Motor neuron (in vitro differentiated cells): ENCODE measurements around the gene FBXO10. TPM values are rescaled to one million over a fixed set of nuclear protein-coding genes. Genes with fewer than 3 reads are reported as not detected.

Source experiments
- ATAC-seq, 8 experiments: fragments of 200-7000 bp; cut with Tn5 transposase; replicated peaks in 6 of 8; 2 replicates each; pipeline ENCODE4 v1.8.0; 2021; ENCODE audit warnings: mild to moderate bottlenecking in 8 of 8, moderate library complexity in 8 of 8
- H3K27ac ChIP-seq, 2 donors: fragments of 250-450 bp; sonication (Bioruptor Pico); 2 replicates each; pipeline ENCODE4 v1.9.0; 2021; ENCODE audit warnings: antibody characterized with exemption in 2 of 2, mild to moderate bottlenecking in 2 of 2, moderate library complexity in 1 of 2
- H3K4me1 ChIP-seq, 2 donors: fragments of 250-450 bp; sonication (Bioruptor Pico); replicated peaks in 1 of 2; 2 replicates each; pipeline ENCODE4 v1.6.1; 2021; ENCODE audit warnings: antibody characterized with exemption in 2 of 2, mild to moderate bottlenecking in 2 of 2, moderate library complexity in 1 of 2
- H3K4me3 ChIP-seq, 5 donors: fragments of 250-450 bp; sonication (Bioruptor Pico); 2 replicates each; pipeline ENCODE4 v1.9.0; 2021; ENCODE audit warnings: antibody characterized with exemption in 5 of 5, mild to moderate bottlenecking in 5 of 5, moderate library complexity in 4 of 5
- WGBS, 10 experiments: fragments of 450-650 bp; shearing (Covaris generic); methylation state at CpG; one replicate each; pipeline ENCODE4 v1.0.0; 2022; 5-methylcytosine and 5-hydroxymethylcytosine counted together
- in situ Hi-C, 9 experiments: fragments of 400-800 bp; cut with MboI; loops; one replicate each; pipeline ENCODE4 v1.15.0; 2021; ENCODE audit warnings: low sequenced_read_pairs in 9 of 9, low pct_unique_long_range_greater_than_20kb in 2 of 9; ENCODE audit not compliant: unreplicated experiment in 9 of 9
- total RNA-seq, 8 experiments: library from RNA; unstranded; fragments of 300-600 nt; gene quantifications; 2 replicates each; pipeline versions ENCODE4 v1.2.3 to v1.2.4, GENCODE V29; 2022

Gene FBXO10
- total RNA-seq, 8 experiments from 2014 or later = 7.6 to 20.6 (median 13.5) TPM

GRCh38 chr9:37561682-37562081 lies 14.5 kb downstream of the FBXO10 start:
- Histone ChIP-seq H3K27ac (no peak overlapping the region), H3K4me3 (no peak overlapping the region), H3K4me1 (no peaks in the 10 kb centered on the region)
- no peak for ATAC-seq
- in situ Hi-C loops = no loop called here
- WGBS, 10 experiments = 30 to 92% (median 86%) methylated on average over 1 to 2 of the region's 2 CpGs; no CpG with 5 or more reads in 2 of the 10 experiments

DNA sequence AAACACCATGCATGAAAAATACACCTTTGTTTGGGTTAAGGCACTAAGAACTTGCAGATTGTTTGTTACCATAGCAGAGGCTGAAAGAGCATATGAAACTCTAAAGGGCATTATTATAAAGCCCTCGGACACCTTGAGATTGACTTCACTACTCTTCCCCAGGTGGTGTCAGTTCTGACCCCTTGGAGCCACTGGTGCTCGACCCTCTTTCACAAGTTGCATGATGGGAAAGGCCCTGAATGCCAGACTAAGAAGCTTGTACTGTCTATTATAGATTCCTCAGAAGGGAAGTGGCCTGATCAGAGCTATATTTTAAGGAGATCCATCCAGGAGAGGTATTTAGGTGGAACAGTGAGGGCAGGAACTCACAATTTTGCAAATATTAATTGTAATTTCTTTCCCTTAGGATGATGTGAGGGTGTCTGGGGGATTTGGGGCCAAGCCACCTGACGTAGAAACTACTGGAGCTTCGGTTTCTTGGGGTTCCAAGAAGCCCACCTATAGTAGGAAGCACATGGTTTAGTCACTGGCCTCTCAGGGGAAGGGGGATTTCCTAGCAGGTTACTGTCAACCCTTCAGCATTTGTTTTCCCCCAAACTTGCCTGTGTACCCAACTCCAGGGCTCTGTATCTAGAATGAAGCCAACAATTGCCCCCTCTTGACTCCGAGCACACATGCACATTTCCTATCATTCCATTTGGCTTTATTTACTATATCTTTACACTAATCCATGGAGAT lies 16.2 kb downstream of the FBXO10 start:
- no peaks in the 10 kb centered on the region for H3K4me1 ChIP-seq
- WGBS, 10 experiments = 90 to 100% (median 100%) methylated on average over 1 to 5 of the region's 5 CpGs; no CpG with 5 or more reads in 1 of the 10 experiments
- H3K27ac ChIP-seq = no peak overlapping the region
- in situ Hi-C loops = no loop called here
- H3K4me3 ChIP-seq = no peak overlapping the region
- no peak for ATAC-seq

GRCh38 chr9:37559125-37559524 lies 17.1 kb downstream of the FBXO10 start:
- Histone ChIP-seq H3K27ac (no peak overlapping the region), H3K4me3 (no peak overlapping the region), H3K4me1 (no peaks in the 10 kb centered on the region)
- WGBS, 10 experiments = 14 to 100% (median 57%) methylated on average over 1 of the region's 1 CpG; no CpG with 5 or more reads in 5 of the 10 experiments
- in situ Hi-C loops = no loop called here
- ATAC-seq = peak in 1 of 8 experiments; percentile 26

GRCh38 chr9:37555786-37556185 lies 20.4 kb downstream of the FBXO10 start:
- no peak overlapping the region for H3K4me3 ChIP-seq
- no peak overlapping the region for H3K27ac ChIP-seq
- ATAC-seq = no peak
- no peaks in the 10 kb centered on the region for H3K4me1 ChIP-seq
- in situ Hi-C loops = no loop called here

- Histone ChIP-seq H3K27ac (no peak overlapping the region), H3K4me1 (no peaks in the 10 kb centered on the region), H3K4me3 (no peak overlapping the region)
- in situ Hi-C loops = no loop called here
- ATAC-seq = no peak
- WGBS, 10 experiments = 60 to 100% (median 80%) methylated on average over 1 to 3 of the region's 3 CpGs; no CpG with 5 or more reads in 2 of the 10 experiments
These were observed 21.9 kb downstream of the FBXO10 start for GRCh38 chr9:37554318-37554717.

- Histone ChIP-seq H3K27ac (no peak overlapping the region), H3K4me3 (no peak overlapping the region), H3K4me1 (no peaks in the 10 kb centered on the region)
- no peak for ATAC-seq
- in situ Hi-C loops = no loop called here
- 61 to 100% (median 90%) methylated on average over 1 to 2 of the region's 2 CpGs for WGBS, 10 experiments
These were observed 24.3 kb downstream of the FBXO10 start for GRCh38 chr9:37551888-37552287.

DNA sequence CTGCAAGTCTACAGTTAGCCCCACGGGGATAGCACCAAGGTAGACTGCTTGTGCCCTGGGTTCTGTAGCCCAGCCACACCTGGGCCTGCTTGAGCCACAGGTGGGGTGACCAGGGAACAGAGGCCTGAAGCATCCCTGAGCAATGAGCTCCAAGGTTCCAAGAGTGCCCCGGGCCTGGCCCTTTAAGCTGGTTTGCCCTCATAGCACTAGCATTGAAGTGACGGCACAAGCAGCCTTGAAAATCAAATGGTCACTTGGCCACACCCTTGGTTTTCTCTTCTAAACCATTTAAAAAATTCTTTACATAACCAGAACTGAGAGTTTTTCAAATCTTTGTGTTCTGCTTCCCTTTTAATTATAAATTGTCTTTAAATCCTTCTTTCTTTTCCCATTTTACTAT lies 24.7 kb downstream of the FBXO10 start:
- H3K27ac ChIP-seq = no peak overlapping the region
- no peak overlapping the region for H3K4me3 ChIP-seq
- 53 to 100% (median 84%) methylated on average over 1 to 2 of the region's 3 CpGs; no CpG with 5 or more reads in 4 of the 10 experiments for WGBS, 10 experiments
- no peaks in the 10 kb centered on the region for H3K4me1 ChIP-seq
- no peak for ATAC-seq
- in situ Hi-C loops = no loop called here

DNA sequence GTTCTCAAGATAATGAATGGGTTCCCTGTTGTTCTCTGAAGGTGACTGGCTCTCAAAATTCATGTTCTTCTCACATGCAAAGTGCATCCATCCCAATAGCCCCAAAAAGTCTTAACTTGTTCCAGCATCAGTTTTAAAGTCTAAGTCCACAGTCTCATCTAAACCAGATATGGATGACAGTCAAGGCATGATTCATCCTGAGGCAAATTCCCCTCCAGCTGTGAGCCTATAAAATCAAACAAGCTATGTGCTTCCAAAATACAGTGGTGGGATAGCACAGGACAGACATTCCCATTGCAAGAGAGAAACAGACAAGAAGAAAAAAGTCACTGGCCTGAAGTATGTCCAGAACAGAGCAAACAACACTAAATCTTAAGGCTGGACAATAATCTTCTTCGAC lies 25.4 kb downstream of the FBXO10 start:
- no peak for ATAC-seq
- no peaks in the 10 kb centered on the region for H3K4me1 ChIP-seq
- WGBS, 10 experiments = 80 to 100% methylated on average over 1 of the region's 1 CpG; no CpG with 5 or more reads in 8 of the 10 experiments
- in situ Hi-C loops = no loop called here
- no peak overlapping the region for H3K27ac ChIP-seq
- H3K4me3 ChIP-seq = no peak overlapping the region

- no peak for ATAC-seq
- H3K4me1 ChIP-seq = no peaks in the 10 kb centered on the region
- H3K27ac ChIP-seq = no peak overlapping the region
- no peak overlapping the region for H3K4me3 ChIP-seq
- in situ Hi-C loops = no loop called here
These were observed 26.7 kb downstream of the FBXO10 start for GRCh38 chr9:37549527-37549926.

DNA sequence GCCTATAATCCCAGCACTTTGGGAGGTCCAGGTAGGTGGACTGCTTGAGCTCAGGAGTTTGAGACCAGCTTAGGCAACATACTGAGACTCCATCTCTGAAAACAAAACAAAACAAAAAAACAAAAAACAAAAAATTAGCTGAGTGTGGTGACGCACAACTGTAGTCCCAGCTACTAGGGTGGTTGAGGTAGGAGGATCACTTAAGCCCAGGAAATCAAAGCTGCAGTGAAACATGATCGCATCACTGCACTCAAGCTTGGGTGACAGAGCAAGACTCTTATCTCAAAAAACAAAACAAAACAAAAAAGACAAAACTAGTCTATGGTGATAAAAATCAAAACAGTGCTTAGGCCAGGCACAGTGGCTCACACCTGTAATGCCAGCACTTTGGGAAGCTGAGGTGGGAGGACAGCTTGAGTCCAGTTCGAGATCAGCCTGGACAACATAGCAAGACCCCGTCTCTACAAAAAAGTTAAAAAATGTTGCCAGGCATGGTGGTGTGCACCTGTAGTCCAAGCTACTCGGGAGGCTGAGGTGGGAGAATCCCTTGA lies 28.8 kb downstream of the FBXO10 start:
- Histone ChIP-seq H3K27ac (no peak overlapping the region), H3K4me3 (no peak overlapping the region), H3K4me1 (no peaks in the 10 kb centered on the region)
- no peak for ATAC-seq
- in situ Hi-C loops = no loop called here
- 75 to 100% (median 96%) methylated on average over 1 to 5 of the region's 5 CpGs; no CpG with 5 or more reads in 1 of the 10 experiments for WGBS, 10 experiments

- no peak overlapping the region for H3K27ac ChIP-seq
- H3K4me3 ChIP-seq = no peak overlapping the region
- H3K4me1 ChIP-seq = no peaks in the 10 kb centered on the region
- ATAC-seq = no peak
- 80 to 100% (median 83%) methylated on average over 1 of the region's 1 CpG; no CpG with 5 or more reads in 7 of the 10 experiments for WGBS, 10 experiments
- in situ Hi-C loops = no loop called here
These were observed 32.7 kb downstream of the FBXO10 start for GRCh38 chr9:37543468-37543867.

- Histone ChIP-seq H3K4me1 (no peaks in the 10 kb centered on the region), H3K4me3 (no peak overlapping the region), H3K27ac (no peak overlapping the region)
- 0 to 71% (median 40%) methylated on average over 1 of the region's 1 CpG; no CpG with 5 or more reads in 7 of the 10 experiments for WGBS, 10 experiments
- ATAC-seq = no peak
- in situ Hi-C loops = no loop called here
These were observed 33.3 kb downstream of the FBXO10 start for GRCh38 chr9:37542895-37543294.

DNA sequence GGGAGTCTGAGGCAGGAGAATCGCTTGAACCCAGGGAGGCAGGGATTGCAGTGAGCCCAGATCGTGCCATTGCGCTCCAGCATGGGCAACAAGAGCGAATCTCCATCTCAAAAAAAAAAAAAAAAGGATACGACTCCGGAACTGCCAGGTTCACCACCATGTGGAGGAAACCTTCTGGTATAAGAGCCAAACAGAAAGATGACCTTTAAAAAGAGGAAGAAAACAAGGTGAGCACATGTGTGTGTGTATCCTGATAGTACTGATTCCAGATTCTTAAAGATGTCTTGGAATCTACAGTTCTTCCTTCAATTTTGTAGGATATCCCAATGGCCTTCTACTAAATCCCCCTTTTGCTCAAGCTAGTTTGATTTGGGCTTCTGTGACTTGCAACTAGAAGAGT lies 33.7 kb downstream of the FBXO10 start:
- Histone ChIP-seq H3K27ac (no peak overlapping the region), H3K4me1 (no peaks in the 10 kb centered on the region), H3K4me3 (no peak overlapping the region)
- ATAC-seq = no peak
- in situ Hi-C loops = no loop called here
- WGBS, 10 experiments = 80 to 100% (median 94%) methylated on average over 1 to 6 of the region's 6 CpGs; no CpG with 5 or more reads in 3 of the 10 experiments

GRCh38 chr9:37541465-37541864 lies 34.7 kb downstream of the FBXO10 start:
- WGBS, 10 experiments = 100% methylated on average over 1 to 5 of the region's 8 CpGs; no CpG with 5 or more reads in 8 of the 10 experiments
- Histone ChIP-seq H3K4me1 (no peaks in the 10 kb centered on the region), H3K27ac (no peak overlapping the region), H3K4me3 (no peak overlapping the region)
- in situ Hi-C loops = no loop called here
- ATAC-seq = no peak
